Measurements from ENCODE around the gene UNC5C.

The UNC5C gene

DNA sequence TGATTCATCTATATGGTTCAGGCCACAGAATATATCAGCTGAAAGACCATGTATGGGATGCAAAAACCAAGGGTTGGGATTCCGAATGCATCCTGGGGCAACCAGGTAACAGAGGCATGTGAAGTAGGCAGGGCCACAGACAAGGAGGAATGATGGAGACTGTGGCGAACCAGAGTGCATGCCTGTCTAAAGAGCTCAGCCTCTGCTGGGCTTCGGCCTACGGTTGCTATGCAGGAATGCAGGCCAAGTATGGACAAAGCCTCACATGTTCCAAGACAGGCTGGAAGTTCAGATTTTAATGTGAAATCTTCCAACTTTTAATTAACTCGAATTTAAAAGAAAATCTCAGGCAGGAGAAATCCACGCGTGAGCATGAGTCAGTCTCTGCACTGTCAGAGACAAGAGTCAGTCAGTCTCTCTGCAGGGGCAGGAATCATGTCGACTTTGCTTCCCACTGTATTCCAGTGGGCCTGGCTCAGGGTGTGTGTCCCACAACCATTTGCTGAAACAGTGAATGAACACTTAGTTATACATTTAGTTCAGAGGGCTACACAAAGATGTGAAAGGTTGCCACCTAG, 344.4 kb downstream of the UNC5C start:
- H3K27me3 ChIP-seq (ENCODE audit: control insufficient read depth, insufficient read depth, low read length, poor library complexity, severe bottlenecking) = no peaks in the 10 kb centered on the region
- no peaks in the 10 kb centered on the region for H3K4me1 ChIP-seq (ENCODE audit: control insufficient read depth, insufficient read depth, low read length)
- no peak overlapping the region for H3K4me3 ChIP-seq (ENCODE audit: insufficient read depth, low read depth, low read length)
- no peaks in the 10 kb centered on the region for H3K9me3 ChIP-seq (ENCODE audit: control insufficient read depth, low read length)
- 80 to 86% methylated on average over 8 of the region's 8 CpGs for WGBS, 2 experiments
- no peaks in the 10 kb centered on the region for H3K36me3 ChIP-seq (ENCODE audit: control insufficient read depth, insufficient read depth, low read length)
- no peak overlapping the region for H3K27ac ChIP-seq (ENCODE audit: insufficient read depth, low read depth, low read length, poor library complexity, severe bottlenecking)

DNA sequence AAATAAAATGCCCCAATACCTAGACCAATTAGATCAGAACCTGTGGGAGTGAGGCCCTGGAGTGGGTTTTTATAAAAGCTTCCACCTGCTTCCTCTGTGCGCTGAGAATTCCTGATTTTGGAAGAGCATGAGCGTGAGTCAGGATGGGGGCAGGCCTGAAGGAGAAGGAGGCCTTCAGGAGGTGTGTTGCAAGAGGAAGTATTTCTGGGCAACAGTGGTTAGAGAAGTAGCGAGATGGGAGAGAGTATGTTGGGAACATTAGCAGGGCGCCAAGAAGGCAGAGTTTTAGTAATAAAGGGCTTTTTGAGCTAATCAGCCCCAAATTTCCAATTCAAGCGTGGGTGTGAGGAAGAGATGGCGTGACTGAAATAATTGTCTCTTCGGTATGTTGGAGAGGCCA, 349.8 kb downstream of the UNC5C start:
- no peak overlapping the region for H3K27ac ChIP-seq (ENCODE audit: insufficient read depth, low read depth, low read length, poor library complexity, severe bottlenecking)
- no peaks in the 10 kb centered on the region for H3K27me3 ChIP-seq (ENCODE audit: control insufficient read depth, insufficient read depth, low read length, poor library complexity, severe bottlenecking)
- WGBS, 2 experiments = 95 to 97% methylated on average over 7 of the region's 7 CpGs
- no peak overlapping the region for H3K4me3 ChIP-seq (ENCODE audit: insufficient read depth, low read depth, low read length)
- no peaks in the 10 kb centered on the region for H3K4me1 ChIP-seq (ENCODE audit: control insufficient read depth, insufficient read depth, low read length)
- no peaks in the 10 kb centered on the region for H3K9me3 ChIP-seq (ENCODE audit: control insufficient read depth, low read length)
- no peaks in the 10 kb centered on the region for H3K36me3 ChIP-seq (ENCODE audit: control insufficient read depth, insufficient read depth, low read length)

DNA sequence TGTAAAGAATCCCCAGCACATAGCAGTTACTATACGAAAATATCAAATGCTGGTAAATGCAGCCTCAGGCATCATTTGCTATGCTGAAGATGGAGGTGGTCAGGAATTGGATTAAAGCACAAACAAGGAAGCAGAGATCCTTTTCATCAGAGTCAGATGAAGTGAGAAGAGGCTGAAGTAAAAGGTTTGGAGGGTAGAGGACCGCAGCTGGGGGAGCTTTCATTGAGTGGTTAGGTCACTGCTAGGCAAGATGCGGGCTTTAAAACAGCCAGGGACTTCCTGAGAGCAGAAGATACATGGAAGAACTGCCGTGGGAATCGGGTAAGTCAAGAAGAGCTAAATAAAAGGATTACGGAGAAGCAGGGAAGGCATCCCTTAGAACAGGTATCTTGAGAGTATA, 351.4 kb downstream of the UNC5C start:
- H3K4me1 ChIP-seq (ENCODE audit: control insufficient read depth, insufficient read depth, low read length) = no peaks in the 10 kb centered on the region
- 82 to 88% methylated on average over 6 of the region's 6 CpGs for WGBS, 2 experiments
- H3K27me3 ChIP-seq (ENCODE audit: control insufficient read depth, insufficient read depth, low read length, poor library complexity, severe bottlenecking) = no peaks in the 10 kb centered on the region
- H3K4me3 ChIP-seq (ENCODE audit: insufficient read depth, low read depth, low read length) = no peak overlapping the region
- H3K27ac ChIP-seq (ENCODE audit: insufficient read depth, low read depth, low read length, poor library complexity, severe bottlenecking) = no peak overlapping the region
- no peaks in the 10 kb centered on the region for H3K9me3 ChIP-seq (ENCODE audit: control insufficient read depth, low read length)
- H3K36me3 ChIP-seq (ENCODE audit: control insufficient read depth, insufficient read depth, low read length) = no peaks in the 10 kb centered on the region

DNA sequence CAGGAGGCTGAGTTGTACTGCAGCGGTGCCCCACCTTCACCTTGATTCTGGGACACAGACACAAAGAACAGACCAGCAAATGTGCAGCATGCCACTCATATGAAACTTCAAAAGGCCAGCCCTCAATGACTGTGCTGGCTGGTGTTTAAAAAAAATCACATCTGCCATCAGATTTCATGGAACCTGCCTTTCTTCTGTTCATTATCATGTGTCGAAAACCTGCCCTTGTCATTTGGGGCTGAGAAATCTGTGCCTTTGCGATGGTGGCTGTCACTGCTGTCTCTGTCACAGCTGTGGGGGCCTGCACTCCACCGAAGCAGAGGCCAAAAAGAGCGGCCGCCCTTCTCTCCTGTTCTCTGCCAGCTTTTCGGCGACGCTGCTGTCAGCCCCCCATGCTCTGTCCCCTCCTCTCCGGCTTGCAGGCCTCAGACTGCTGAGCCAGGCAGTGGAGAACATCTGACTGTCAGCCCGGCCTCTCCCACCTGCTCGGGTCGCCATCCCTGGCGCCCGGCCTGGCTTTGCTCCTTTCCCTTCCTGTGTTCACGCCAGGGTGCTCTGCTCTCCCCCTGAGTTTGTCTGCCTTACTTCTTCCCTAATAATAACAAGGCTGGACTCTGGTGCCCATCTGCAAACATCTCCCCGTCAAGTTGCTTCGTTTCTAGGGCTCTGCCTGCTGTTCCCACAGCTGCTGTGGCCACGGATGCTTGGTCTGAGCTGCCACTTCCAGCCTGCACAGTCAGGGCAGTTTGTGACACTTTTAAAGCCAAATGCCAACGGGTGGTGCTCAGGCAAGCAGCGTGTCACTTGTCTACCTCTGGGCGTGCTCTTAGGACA, 355.2 kb downstream of the UNC5C start:
- H3K9me3 ChIP-seq (ENCODE audit: control insufficient read depth, low read length) = no peaks in the 10 kb centered on the region
- no peak overlapping the region for H3K4me3 ChIP-seq (ENCODE audit: insufficient read depth, low read depth, low read length)
- peaks cover 5% of the 10 kb centered on the region for H3K4me1 ChIP-seq (ENCODE audit: control insufficient read depth, insufficient read depth, low read length)
- no peaks in the 10 kb centered on the region for H3K36me3 ChIP-seq (ENCODE audit: control insufficient read depth, insufficient read depth, low read length)
- WGBS, 2 experiments = 86 to 88% methylated on average over 22 of the region's 22 CpGs
- no peaks in the 10 kb centered on the region for H3K27me3 ChIP-seq (ENCODE audit: control insufficient read depth, insufficient read depth, low read length, poor library complexity, severe bottlenecking)
- H3K27ac ChIP-seq (ENCODE audit: insufficient read depth, low read depth, low read length, poor library complexity, severe bottlenecking) = no peak overlapping the region

DNA sequence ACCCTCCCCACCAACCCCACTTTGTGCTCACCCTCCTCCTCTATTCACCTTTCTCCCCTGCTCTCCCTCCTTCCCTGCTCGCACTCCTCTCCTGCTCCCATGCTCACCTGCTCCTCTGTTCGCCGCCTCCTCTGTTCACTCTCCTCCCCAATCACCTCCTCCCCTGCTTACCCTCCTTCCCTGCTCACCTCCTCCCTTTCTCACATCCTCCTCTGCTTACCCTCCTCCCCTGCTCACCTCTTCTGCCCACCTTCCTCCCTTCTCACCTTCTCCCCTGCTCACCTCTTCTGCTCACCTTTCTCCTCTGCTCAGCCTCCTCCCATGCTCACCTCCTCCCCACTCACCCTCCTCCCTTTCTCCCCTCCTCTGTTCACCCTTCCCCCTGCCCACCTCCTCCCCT, 357.2 kb downstream of the UNC5C start:
- H3K27ac ChIP-seq (ENCODE audit: insufficient read depth, low read depth, low read length, poor library complexity, severe bottlenecking) = no peak overlapping the region
- H3K4me3 ChIP-seq (ENCODE audit: insufficient read depth, low read depth, low read length) = no peak overlapping the region
- H3K9me3 ChIP-seq (ENCODE audit: control insufficient read depth, low read length) = no peaks in the 10 kb centered on the region
- H3K4me1 ChIP-seq (ENCODE audit: control insufficient read depth, insufficient read depth, low read length) = peaks cover 8% of the 10 kb centered on the region
- no peaks in the 10 kb centered on the region for H3K36me3 ChIP-seq (ENCODE audit: control insufficient read depth, insufficient read depth, low read length)
- no peaks in the 10 kb centered on the region for H3K27me3 ChIP-seq (ENCODE audit: control insufficient read depth, insufficient read depth, low read length, poor library complexity, severe bottlenecking)
- WGBS, 2 experiments = 88 to 91% methylated on average over 3 of the region's 3 CpGs

DNA sequence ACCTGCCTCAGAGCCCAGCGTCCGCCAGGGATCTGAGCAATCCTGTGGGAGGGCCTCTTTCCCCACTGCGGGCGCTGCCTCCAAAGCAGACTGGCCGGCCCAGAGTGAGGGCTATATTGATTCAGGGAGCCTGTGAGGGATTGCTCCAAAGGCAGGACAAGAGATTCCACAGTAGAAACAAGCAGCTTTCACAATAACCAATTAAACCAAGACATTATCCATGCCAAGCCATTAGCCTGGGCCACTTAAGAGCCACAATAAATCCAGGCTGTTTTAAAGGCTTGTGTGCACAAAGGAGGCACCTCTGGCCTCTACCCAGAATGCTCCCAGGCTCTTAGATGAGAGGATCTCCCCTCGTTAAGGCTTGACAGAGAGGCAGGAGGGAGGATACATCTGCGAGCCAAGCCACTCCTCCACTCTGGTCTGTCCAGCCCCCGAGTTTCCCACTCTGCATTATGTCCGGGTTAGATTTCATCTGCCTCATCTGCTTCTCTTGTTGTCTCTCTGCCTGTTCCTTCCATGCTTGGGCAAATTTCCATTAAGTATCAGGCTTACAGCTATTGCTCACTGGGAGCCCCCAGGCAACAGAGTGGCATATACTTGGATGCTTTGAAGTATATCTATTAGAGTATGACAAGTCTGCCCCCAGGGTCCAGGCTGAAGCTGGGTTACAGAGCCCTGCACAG, 357.9 kb downstream of the UNC5C start:
- 65 to 72% methylated on average over 9 of the region's 9 CpGs for WGBS, 2 experiments
- H3K27ac ChIP-seq (ENCODE audit: insufficient read depth, low read depth, low read length, poor library complexity, severe bottlenecking) = peak overlapping the region; percentile 68

DNA sequence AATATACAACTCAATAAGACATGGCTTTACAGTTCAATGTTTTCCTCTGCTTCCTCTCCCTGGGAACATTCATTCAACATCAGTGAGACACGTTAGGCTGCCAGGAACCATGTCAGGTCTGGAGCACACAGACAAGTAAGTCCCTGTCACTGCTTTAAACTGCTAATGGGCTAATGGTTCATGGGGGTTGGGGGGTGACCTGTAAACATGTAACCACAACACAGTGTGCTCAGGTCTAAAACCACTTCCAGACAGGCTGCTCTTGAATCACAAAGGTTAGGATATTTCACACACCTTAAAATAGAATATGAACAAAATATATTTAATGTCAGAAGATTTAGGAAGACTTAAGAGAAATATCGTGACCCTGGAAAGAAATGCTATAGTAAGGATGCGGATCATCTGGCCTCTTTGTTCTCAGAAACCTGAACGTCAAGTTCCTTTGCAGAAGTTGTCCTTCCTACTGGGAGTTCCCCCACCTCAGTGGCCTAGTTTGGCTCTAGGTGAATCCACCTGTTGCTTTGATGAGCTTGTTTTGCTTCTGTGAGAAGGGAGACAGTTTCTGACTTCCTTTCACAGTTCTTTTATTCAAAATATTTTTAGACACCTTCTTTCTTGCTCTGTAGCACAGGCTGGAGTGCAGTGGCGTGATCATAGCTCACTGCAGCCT, 359.9 kb downstream of the UNC5C start:
- Histone ChIP-seq H3K9me3 (ENCODE audit: control insufficient read depth, low read length) (no peaks in the 10 kb centered on the region), H3K36me3 (ENCODE audit: control insufficient read depth, insufficient read depth, low read length) (no peaks in the 10 kb centered on the region), H3K4me1 (ENCODE audit: control insufficient read depth, insufficient read depth, low read length) (peaks cover 8% of the 10 kb centered on the region), H3K27me3 (ENCODE audit: control insufficient read depth, insufficient read depth, low read length, poor library complexity, severe bottlenecking) (no peaks in the 10 kb centered on the region), H3K27ac (ENCODE audit: insufficient read depth, low read depth, low read length, poor library complexity, severe bottlenecking) (no peak overlapping the region), H3K4me3 (ENCODE audit: insufficient read depth, low read depth, low read length) (no peak overlapping the region)
- 91 to 93% methylated on average over 5 of the region's 5 CpGs for WGBS, 2 experiments

More for the DNA sequence above, 357.9 kb downstream of the UNC5C start:
- Histone ChIP-seq H3K4me3 (ENCODE audit: insufficient read depth, low read depth, low read length) (no peak overlapping the region), H3K4me1 (ENCODE audit: control insufficient read depth, insufficient read depth, low read length) (peaks cover 8% of the 10 kb centered on the region), H3K36me3 (ENCODE audit: control insufficient read depth, insufficient read depth, low read length) (no peaks in the 10 kb centered on the region), H3K9me3 (ENCODE audit: control insufficient read depth, low read length) (no peaks in the 10 kb centered on the region), H3K27me3 (ENCODE audit: control insufficient read depth, insufficient read depth, low read length, poor library complexity, severe bottlenecking) (no peaks in the 10 kb centered on the region)

DNA sequence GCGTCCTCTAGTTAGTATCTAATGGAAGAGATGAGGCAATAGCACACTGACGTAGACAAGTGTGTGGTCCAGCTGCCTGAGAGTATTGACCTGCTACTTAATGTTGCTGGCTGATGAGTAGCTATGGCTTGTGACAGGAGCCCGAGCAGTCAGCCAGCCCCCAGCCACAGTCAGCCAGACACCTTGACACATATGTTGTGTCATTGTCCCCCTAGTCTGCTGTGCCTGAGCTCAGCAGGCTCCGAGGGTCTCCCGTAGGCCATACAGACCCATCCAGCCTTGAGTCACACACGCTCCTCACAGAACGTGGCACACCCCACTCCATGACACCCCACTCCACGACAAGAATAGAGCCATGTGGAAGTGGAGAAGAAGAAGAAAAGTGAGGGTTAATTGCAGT, 362.1 kb downstream of the UNC5C start:
- Histone ChIP-seq H3K4me3 (ENCODE audit: insufficient read depth, low read depth, low read length) (no peak overlapping the region), H3K9me3 (ENCODE audit: control insufficient read depth, low read length) (no peaks in the 10 kb centered on the region), H3K36me3 (ENCODE audit: control insufficient read depth, insufficient read depth, low read length) (no peaks in the 10 kb centered on the region), H3K27me3 (ENCODE audit: control insufficient read depth, insufficient read depth, low read length, poor library complexity, severe bottlenecking) (no peaks in the 10 kb centered on the region), H3K4me1 (ENCODE audit: control insufficient read depth, insufficient read depth, low read length) (peaks cover 20% of the 10 kb centered on the region), H3K27ac (ENCODE audit: insufficient read depth, low read depth, low read length, poor library complexity, severe bottlenecking) (no peak overlapping the region)
- 92 to 94% methylated on average over 8 of the region's 8 CpGs for WGBS, 2 experiments

DNA sequence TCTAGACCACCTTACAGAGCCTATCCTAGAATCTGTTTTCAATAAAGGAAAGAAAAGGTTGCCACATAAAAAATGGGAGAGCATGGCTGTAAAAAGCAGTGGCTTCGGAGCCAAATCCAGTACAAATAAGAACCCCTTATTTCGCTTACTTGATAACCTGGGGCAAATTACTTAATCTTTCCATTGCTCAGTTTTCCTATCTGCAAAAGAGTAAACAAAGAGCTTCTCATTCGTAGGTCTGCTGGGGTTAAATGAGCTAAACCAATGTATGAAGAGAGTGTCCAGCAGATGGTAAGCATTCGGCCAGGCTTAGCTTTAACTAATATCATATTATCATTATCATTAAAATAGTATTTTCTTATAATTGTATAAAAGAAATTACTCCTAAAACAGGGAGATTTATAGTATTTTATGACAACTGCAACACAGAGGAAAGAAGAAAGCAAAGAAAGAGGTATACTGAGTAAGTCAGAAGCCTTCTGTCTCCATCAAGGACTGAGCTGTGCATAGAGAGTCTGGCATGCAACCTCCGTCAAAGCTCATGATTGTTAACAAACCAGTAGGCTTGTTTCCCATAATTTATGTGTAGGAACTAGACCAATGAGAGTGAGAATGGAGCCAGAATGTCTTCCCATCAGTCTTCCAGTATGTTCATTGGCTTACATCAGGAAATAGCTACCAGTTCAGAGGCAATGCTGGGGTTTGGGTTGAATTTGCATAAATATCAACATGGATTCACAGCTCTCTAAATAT, 364.9 kb downstream of the UNC5C start:
- no peaks in the 10 kb centered on the region for H3K36me3 ChIP-seq (ENCODE audit: control insufficient read depth, insufficient read depth, low read length)
- no peaks in the 10 kb centered on the region for H3K27me3 ChIP-seq (ENCODE audit: control insufficient read depth, insufficient read depth, low read length, poor library complexity, severe bottlenecking)
- no peak overlapping the region for H3K27ac ChIP-seq (ENCODE audit: insufficient read depth, low read depth, low read length, poor library complexity, severe bottlenecking)
- WGBS, 2 experiments = 86 to 99% methylated on average over 3 to 4 of the region's 5 CpGs
- peaks cover 27% of the 10 kb centered on the region for H3K4me1 ChIP-seq (ENCODE audit: control insufficient read depth, insufficient read depth, low read length)
- H3K9me3 ChIP-seq (ENCODE audit: control insufficient read depth, low read length) = no peaks in the 10 kb centered on the region
- no peak overlapping the region for H3K4me3 ChIP-seq (ENCODE audit: insufficient read depth, low read depth, low read length)

All from ectodermal cell (in vitro differentiated cells).